IPS DF 4.7 (cell line): ENCODE measurements around the gene PPFIA3.
"Not testable (repeated sequence)": the region's sequence is repeated elsewhere in the genome, so short reads cannot be mapped to it uniquely, and the experiment has no call there.

ENCODE experiments used
- DNase-seq: peaks from one replicate; pipeline ENCODE4 v3.0.0-alpha.2; 2013; ENCODE audit warnings: low spot score; ENCODE audit errors: extremely low read depth

PPFIA3 gene

DNA sequence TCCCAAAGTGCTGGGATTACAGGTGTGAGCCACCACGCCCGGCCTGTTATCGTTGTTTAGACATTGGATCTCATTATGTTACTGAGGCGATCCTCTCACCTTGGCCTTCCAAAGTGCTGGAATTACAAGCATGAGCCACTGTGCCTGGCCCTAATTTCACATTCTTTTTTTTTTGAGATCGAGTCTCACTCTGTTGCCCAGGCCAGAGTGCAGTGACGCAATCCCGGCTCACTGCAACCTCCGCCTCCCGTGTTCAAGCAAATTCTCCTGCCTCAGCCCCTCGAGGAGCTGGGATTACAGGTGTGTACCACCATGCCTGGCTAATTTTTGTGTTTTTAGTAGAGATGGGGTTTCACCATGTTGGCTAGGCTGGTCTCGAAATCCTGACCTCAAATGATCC is 3.9 kb downstream of the PPFIA3 start:
- DNase-seq = not testable (repeated sequence)

- DNase-seq = no peak
These were observed 5.8 kb downstream of the PPFIA3 start for GRCh38 chr19:49125025-49125731.

DNA sequence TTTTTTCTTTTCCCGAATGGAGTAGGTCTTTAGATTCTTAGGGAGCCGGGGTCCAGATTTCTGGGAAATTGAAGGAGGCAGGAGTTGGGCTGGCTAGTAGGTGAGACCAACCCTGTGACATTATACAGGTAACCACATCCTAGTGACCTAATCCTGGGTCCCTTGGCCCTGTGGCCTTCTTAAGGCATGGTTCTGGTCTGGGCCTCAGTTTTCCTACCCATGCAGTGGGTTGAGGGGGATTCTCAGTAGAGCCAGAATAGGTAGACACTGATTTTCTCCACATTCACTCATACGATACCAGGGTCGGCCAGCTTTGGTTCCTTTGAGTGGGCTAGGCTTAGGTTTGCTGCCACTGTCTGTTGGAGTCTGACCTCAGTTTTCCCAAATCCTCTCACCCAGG is 7.2 kb downstream of the PPFIA3 start:
- DNase-seq = no peak

DNA sequence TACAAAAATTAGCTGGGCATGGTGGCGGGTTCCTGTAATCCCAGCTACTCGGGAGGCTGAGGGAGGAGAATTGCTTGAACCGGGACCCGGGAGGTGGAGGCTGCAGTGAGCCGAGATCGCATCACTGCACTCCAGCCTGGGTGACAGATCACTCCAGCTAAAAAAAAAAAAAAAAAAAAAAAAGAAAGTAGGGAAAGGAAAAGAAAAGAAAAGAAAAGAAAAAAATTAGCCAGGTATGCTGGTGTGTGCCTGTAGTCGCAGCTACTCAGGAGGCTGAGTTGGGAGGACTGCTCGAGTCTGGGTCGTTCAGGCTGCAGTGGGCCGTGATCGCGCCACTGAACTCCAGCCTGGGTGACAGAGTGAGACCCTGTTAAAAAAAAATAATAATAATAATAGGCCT is 7.9 kb downstream of the PPFIA3 start:
- DNase-seq = not testable (repeated sequence)

- DNase-seq = no peak
These were observed 8.6 kb downstream of the PPFIA3 start for GRCh38 chr19:49127674-49128544.

DNA sequence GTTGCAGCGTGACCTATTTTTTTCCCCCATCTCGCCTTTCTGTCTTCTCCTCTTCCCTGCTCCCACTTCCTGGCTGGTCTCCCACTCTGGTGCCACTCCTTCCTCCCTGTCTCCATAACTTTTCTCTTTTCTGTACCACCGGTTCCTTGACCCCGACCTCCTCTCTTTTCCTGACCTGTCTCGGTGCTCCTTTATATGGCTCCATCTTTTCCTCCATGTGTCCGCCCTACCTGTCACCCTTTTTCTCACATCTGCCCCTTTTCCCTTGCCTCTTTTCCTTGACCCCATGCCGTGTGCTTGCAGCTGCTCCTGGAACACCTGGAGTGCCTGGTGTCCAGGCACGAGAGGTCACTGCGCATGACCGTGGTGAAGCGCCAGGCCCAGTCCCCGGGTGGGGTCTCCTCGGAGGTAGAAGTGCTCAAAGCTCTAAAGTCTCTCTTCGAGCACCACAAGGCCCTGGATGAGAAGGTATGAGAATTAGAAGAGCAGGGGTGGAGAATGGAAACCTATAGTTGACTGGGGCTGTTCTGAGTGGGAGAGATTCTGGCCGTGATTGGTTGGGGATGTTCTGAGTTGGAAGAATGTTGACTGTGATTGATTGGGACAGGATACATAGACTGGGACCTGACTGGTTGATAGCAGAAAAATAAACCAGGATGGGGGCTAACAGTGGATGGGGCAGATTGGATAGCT is 9.3 kb downstream of the PPFIA3 start:
- DNase-seq = no peak

DNA sequence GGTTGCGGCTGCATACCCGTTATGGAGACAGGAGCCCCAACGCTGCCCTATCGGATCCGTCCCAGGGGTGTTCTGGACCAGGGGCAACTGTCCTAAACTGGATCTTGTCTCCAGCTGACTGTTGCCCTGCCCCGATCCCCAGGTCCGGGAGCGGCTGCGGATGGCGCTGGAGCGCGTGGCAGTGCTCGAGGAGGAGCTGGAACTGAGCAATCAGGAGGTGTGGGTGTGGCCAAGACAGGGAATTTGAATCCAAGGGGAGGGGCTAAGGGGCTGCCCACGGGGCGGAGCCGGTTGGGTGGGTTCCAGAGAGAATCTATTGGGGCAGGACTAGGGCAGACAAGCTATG is 9.9 kb downstream of the PPFIA3 start:
- DNase-seq = no peak

DNA sequence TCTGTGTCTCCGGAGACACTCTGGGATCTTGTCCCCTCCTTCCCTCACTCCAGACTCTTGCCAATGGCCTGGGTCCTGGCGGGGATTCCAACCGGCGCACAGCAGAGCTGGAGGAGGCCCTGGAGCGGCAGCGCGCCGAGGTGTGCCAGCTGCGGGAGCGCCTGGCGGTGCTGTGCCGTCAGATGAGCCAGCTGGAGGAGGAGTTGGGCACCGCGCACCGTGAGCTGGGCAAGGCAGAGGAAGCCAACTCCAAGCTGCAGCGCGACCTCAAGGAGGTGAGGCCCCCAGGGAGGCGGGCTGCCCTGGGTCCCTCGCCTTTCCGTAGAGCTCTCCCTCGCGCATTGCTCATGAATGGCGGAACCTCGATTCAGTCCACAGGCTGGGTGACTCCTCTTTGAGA is 11.0 kb downstream of the PPFIA3 start:
- no peak for DNase-seq

DNA sequence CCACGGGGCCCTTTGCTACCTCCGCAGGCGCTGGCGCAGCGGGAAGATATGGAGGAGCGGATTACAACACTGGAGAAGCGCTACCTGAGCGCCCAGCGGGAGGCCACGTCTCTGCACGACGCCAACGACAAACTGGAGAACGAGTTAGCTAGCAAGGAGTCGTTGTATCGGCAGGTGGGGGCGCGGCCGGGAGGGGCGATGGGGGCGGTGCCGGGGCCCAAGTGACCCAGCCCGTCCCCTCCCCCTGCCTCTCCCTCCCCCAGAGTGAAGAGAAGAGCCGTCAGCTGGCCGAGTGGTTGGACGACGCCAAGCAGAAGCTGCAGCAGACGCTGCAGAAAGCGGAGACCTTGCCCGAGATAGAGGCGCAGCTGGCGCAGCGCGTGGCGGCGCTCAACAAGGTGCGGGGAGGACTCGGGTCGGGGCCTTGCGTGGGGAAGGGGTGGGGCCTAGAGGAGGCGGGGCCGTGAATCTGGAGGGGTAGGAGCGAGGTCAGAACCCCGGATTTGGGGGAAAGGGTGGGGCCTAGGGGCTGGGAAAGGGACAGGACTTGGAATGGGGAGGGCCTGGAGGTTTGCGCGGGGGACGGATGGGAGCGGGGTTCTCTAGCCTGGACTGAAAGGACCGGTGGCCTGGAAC is 13.7 kb downstream of the PPFIA3 start:
- no peak for DNase-seq

GRCh38 chr19:49133621-49134454 is 14.5 kb downstream of the PPFIA3 start:
- DNase-seq = no peak

- DNase-seq = no peak
These were observed 16.3 kb downstream of the PPFIA3 start for GRCh38 chr19:49135686-49136085.

- no peak for DNase-seq
These were observed 17.4 kb downstream of the PPFIA3 start for GRCh38 chr19:49136771-49137171.

- no peak for DNase-seq
These were observed 21.6 kb downstream of the PPFIA3 start for GRCh38 chr19:49140951-49141350.

DNA sequence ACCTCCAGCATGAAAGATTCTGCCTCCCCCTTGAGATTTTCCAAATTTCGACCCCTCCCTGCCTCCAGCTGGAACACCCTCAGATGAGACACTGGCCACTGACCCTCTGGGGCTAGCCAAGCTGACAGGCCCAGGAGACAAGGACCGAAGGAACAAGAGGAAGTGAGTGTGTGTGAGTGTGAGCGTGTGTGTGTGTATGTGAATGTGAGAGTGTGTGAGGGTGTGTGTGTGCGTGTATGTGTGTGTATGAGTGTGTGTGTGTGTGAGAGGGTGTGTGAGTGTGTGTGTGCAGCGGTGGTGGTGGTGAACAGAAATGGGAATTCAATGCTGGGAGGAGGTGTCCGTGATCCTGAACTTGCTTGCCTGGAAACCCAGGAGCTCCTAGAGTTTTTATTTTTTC is 22.0 kb downstream of the PPFIA3 start:
- no peak for DNase-seq

DNA sequence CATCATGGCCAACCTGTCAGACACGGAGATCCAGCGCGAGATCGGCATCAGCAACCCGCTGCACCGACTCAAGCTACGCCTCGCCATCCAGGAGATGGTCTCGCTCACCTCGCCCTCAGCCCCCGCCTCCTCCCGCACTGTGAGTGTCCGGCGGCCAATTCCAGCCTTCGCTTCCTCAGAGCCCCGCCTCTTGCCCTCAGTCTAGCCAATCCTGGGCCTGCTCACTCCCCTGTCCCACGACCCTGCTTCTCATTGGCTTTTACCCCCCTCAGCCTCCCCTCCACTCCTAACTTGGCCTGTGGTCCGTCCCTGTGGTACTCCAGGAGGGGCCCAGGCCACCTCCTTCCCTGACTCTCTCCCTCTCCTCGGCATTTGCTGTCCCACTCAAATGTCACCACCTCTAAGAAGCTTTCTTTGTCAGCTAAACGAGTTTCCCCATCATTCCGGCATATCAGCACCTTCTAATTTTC is 23.6 kb downstream of the PPFIA3 start:
- DNase-seq = no peak

DNA sequence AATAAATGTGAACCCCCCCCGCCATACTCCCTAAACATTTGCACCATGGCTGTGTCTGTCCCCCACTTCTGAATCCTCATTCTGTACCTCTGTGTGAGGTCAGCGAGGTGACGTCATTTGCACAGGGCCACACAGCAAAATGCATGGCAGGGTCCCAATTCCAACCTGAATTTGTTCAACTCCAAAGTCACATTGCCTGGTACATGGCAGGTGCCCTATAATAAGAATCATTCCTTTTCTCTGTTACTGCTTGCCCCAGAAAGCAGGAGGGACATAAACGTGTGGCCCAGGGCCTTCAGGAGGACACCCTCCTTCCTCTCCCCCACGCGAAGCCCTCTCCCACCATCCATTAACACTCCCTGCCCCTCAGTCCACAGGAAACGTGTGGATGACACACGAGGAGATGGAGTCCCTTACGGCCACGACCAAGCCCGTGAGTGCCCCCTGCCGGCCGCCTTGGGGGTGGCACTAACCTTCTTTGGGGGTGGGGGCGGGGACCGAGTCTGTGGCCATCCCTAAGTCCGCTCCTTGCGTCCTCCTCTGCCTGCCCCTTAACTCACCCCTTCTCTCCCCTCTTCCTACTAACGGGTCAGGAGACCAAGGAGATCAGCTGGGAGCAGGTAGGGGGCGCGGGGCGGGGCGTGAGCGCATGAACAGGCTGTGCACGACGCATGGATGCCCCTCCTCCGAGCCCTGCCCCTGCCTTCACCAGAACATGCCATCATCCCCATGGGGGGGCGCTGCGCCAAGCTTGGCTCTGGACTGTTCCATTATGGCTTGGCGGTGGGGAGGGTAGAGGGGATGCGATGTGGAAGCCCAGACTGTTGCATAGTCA is 26.4 kb downstream of the PPFIA3 start:
- peak; percentile 83 for DNase-seq

DNA sequence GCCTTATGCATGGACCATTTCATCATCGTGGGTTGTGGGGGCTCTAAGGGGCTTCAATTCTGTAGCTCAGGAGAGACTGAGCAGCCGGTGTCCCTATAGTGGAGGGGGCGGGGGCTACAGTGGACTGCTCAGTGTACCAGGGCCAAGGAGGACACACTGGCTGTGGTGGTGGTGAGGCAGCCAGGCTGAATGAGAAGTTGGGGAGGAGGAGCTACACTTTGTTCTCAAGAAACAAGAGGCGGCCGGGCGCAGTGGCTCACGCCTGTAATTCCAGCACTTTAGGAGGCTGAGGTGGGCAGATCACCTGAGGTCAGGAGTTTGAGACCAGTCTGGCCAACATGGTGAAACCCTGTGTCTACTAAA is 27.0 kb downstream of the PPFIA3 start:
- DNase-seq = not testable (repeated sequence)

DNA sequence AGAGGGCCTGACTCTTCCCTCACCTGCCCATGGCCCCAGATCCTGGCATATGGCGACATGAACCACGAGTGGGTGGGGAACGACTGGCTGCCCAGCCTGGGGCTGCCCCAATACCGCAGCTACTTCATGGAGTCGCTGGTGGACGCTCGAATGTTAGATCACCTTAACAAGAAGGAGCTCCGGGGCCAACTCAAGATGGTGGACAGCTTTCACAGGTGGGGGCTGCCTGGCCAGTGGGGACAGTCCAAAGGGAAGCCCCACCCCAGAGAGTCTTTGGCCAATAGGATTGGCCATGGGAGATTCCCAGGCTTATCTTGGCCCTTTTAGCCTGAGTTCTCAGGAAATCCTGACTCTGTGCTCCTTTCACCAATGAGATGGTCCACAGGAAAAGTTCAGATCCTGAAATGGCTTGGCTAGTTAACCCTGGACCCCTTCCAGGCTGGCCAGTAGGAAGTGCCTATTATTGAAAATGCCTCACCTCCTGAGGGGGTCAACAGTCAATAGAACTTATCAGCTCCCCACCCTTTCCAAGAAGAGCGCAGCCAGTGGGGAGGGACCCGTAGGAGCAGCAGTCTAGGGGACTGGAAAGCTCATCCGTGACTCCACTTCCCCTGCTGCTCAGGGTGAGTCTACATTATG is 28.8 kb downstream of the PPFIA3 start:
- DNase-seq = no peak
